Activated CD8-positive, alpha-beta memory T cell treated with anti-CD3 and anti-CD28 coated beads for 1 hour (primary cell): ENCODE measurements around the gene SULT1A1.
"Not testable (repeated sequence)": the region's sequence is repeated elsewhere in the genome, so short reads cannot be mapped to it uniquely, and the experiment has no call there.

Experiments used
- DNase-seq, 2 donors: peaks; one replicate each; pipeline ENCODE4 v3.0.0-alpha.2; 2020; ENCODE audit warnings: low read depth in 1 of 2; ENCODE audit errors: extremely low read depth in 1 of 2

The SULT1A1 gene

GRCh38 chr16:28608867-28609596, 812 bp downstream of the SULT1A1 start:
- DNase-seq, result not testable (repeated sequence)

GRCh38 chr16:28608496-28608808, 1.4 kb downstream of the SULT1A1 start:
- DNase-seq, result not testable (repeated sequence)

- not testable (repeated sequence) for DNase-seq
Measured at GRCh38 chr16:28607681-28608495, 2.0 kb downstream of the SULT1A1 start.

GRCh38 chr16:28607116-28607623, 2.7 kb downstream of the SULT1A1 start:
- no peak for DNase-seq

- DNase-seq, result no peak
Measured at GRCh38 chr16:28606291-28607115, 3.3 kb downstream of the SULT1A1 start.

- no peak for DNase-seq
Measured at GRCh38 chr16:28604186-28604565, 5.7 kb downstream of the SULT1A1 start.

GRCh38 chr16:28603381-28604185, 6.3 kb downstream of the SULT1A1 start:
- no peak for DNase-seq

- no peak for DNase-seq
Measured at GRCh38 chr16:28602529-28602928, 7.3 kb downstream of the SULT1A1 start.

GRCh38 chr16:28602062-28602461, 7.8 kb downstream of the SULT1A1 start:
- DNase-seq, result not testable (repeated sequence)

GRCh38 chr16:28601589-28601988, 8.3 kb downstream of the SULT1A1 start:
- not testable (repeated sequence) for DNase-seq

GRCh38 chr16:28600965-28601364, 8.9 kb downstream of the SULT1A1 start:
- DNase-seq, result not testable (repeated sequence)

GRCh38 chr16:28599377-28600285, 10.2 kb downstream of the SULT1A1 start:
- DNase-seq, result not testable (repeated sequence)

- no peak for DNase-seq
Measured at GRCh38 chr16:28597692-28598261, 12.1 kb downstream of the SULT1A1 start.

GRCh38 chr16:28596840-28597691, 12.8 kb downstream of the SULT1A1 start, which contains the start of gene SULT1A2:
TSS of gene SULT1A2 (minus strand) at chr16:28597050. CDS start at chr16:28595930, 1,120 bp downstream.
- DNase-seq, result no peak

GRCh38 chr16:28596115-28596630, 13.7 kb downstream of the SULT1A1 start:
- no peak for DNase-seq

- not testable (repeated sequence) for DNase-seq
Measured at GRCh38 chr16:28595451-28595850, 14.4 kb downstream of the SULT1A1 start.

- DNase-seq, result no peak
Measured at GRCh38 chr16:28592979-28593553, 16.8 kb downstream of the SULT1A1 start.
